DMS53 (cell line): ENCODE measurements around the gene CYP46A1.

Experiments used
- DNase-seq: peaks from one replicate; lab custom pipeline; 2025; lab: John Stamatoyannopoulos, UW

CYP46A1 gene

DNA sequence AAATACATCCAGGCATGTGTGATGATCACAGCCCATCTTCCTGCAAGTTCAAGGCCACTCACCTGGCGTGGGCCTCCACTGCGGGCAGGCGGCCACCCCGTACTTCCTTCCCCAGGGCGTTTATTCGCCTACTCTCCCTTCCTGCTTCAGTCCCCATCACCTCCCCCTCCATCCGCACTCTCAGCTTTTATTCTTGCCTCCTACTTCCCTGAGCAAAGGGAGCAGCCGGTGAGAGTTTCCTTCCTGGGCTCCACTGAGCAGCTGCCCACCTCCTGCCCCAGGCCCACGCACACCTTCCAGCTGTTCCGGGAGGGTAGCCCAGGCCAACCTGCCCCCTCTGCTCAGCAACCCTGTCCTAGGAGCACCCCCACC is 4.1 kb downstream of the CYP46A1 start:
- DNase-seq: no peak

DNA sequence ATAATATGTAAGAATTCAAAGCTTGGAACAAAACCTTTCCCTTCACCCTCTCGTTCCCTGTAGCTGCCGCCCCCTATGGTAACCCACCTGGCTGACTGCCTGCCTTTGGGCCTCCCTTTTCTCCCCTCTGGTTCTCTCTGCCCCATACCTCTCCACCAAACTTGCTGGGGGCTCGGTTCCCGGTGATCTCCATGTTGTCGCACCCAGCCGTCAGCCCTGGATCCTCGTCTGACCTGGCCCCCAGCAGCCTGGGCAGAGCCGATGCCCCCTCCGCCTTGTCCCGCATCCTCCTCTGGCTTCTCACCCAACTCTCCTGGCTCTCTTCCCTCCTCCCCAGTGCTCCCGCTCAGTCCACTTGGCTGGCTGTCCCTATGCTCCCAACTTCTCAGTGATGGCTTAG is 4.5 kb downstream of the CYP46A1 start:
- no peak for DNase-seq

DNA sequence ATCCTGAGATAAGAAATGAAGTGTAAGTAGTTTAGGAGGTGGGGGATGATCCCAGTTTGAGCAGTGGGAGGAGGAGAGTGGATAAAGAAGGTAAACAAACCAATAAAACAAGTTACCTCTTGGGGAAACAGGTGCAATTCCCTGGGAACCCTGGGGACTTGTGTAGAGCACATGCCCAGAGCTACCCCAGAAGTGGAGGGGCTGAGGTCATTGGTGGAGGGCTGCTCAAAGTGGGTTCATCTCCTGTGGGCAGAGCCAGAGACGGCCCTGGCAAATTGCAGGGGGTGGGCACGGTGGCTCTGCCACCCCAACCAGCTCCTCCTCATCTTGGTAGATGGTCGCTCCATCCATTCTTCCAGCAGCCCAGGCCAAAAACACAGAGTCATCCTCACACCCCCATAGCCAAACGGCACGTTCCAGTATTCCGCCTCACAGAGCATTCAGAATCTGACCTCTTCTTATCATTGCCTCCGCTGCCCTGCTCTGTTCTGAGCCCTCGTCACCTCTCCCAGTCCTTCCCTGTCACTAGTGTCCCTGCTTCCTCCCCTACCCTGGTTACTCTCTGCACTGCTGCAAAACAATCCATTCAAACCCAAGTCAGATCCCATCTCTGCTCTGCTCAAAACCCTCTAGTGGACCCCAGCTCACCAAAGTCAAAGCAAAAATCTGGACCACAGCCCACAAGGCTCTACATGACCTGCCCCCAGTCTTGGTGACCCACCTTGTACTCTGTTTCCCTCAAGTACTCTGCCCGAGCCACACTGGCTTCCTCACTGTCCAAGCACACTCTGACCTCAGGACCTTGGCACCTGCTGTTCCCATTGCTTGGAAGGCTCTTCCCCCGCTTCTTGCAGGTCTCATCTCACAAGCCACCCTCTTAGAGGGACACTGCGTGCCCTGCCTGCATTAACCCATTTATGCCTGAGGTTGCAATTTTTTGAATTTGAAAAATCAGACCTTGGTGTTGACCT is 5.5 kb downstream of the CYP46A1 start:
- DNase-seq: no peak

DNA sequence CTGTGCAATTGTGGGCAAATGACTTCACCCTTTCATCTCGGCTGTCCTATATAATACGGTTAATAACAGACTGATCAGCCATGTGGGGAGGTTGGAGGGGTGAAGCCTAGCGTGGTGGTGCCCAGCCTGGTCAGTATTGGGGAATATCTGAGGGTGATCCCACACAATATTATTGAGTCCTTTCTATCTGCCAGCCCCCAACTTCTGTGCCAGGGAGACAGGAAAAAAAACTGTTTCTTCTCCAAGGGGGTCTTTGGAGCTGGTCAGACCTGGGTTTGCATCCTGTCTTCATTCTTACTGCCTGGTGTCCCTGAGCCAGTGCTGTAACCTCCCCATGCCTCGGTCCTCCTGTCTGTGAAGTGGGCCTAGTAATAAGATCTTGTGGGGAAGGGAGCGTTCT is 6.5 kb downstream of the CYP46A1 start:
- no peak for DNase-seq

DNA sequence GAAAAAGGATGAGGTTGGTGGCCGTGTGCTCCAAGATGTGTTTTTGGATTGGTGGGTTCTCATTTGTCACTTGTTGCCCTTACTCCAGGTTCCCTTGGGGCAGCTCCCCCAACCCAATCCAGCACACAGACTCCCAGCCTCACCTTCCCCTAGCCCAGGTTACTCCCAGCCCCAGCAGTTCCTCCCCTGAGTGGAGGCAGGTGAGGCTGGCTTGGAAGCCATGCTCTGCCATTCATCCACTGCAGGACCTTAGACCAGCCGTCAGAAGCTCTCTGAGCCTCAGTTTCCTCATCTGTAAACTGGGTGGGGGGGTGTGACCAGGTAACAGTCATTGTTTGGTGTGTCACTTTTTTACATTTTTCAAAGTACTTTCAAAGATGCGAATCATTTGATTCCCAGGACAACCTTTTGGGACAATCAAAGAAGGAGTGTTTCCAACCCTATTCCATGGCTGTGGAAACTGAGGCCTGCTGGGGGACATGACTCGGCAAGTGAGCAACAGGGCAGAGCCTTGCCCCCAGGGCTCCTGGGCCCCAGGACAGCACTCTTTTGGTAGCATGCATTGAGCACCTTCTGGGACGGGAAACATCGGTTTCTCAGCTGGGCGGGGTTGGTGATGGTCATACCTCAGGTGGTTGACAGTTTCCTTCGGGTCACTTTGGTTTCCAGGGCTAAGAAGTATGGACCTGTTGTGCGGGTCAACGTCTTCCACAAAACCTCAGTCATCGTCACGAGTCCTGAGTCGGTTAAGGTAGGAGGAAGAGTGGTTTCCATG is 7.2 kb downstream of the CYP46A1 start:
- no peak for DNase-seq

DNA sequence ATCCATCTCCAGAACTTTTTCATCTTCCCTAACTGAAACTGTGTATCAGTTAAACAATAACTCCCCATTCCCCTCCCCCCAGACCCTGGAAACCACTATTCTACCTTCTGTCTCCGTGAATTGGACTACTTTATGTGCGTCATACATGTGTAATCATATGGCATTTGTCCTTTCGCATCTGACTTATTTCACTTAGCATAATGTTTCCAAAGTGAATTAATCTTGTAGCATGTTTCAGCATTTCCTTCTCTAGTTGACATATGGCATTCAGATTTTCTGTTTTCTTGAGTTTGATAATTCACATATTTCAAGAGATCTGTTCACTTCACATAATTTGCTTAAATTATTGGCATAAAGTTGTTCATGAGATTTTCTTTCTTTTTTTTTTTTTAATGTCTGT is 9.8 kb downstream of the CYP46A1 start:
- DNase-seq: no peak

DNA sequence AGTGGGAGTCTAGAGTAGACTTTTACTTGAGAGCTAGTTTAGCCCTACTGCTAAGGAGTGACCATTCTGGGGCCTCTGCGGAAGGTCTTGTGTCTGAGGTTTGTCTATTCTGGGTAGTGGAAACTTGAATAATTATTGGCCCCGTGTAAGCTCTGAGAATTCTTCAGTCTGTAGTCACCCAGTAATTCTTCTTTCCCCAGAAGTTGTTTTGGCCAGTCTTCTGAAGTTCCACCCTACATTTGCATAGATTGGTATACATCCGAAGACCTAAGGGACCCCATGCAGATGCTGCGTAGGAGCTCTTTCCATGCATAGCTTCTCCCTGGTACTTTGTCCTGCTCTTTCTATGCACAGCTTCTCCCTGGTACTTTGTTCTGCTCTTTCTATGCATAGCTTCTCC is 12.8 kb downstream of the CYP46A1 start:
- DNase-seq: no peak

DNA sequence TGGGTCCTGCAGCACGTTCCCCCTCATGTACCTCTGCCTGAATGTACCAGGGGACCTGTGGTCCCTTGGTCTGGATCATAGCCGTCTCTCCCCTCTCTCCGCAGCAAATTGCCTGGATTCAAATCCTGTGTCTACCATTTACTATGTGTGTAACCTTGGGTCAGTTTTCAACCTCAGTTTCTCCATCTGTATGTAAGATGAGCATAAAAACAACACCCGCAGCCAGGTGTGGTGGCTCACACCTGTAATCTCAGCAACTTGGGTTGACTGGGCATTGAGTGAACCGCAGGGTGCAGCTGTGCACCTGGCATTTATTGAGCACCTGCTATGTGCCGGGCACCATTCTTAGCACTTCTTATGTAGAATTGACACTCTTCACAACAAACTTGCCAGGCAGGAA is 14.1 kb downstream of the CYP46A1 start:
- no peak for DNase-seq

DNA sequence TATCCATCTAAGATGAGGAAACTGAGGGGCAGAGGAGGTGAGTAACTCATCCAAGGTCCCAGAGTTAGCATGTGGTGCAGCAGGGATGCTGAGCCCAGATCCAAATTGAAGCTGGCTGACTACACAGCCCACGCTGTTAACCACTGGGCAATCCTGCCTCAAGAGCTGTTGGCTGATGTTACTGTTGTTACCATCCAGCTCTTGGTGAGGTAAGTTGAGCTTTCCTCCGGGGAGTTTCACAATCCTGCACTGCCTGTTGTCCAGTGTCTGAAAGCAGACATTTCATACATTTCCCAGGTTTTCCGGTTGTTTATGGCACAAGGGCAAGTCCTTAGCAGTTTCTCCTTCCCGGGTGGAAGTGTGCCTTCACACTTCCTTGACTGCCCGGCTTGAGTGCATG is 14.5 kb downstream of the CYP46A1 start:
- DNase-seq: no peak

DNA sequence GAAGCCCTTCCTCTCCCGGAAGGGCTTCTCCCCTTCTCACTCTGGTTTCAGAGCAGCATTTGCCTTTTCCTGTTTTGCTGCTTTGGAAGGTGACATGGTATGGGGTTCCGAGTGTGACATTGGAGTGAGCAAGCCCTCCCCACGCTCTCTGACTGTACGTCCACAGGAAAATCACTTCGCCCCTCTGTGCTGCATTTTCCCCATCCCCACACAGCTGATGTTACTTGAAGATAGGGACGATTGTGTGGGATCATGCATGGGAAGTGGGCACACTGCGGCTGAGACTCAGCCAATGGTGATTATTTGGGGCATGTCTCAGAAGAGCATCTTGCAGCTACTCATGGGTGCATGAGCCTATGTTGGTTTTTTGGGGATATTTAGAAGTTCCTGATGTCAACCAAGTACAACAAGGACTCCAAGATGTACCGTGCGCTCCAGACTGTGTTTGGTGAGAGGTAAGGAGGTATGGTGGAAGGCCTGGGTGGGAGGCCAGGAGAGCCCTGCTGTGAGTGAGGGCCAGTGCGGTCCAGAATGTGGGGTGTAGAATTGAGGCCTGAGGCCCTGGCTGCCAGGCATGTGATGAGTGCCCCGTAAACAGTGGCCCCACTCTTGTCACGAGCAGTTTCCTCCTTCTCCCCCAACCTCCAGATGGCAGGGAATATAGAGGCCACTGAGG is 15.1 kb downstream of the CYP46A1 start:
- no peak for DNase-seq

DNA sequence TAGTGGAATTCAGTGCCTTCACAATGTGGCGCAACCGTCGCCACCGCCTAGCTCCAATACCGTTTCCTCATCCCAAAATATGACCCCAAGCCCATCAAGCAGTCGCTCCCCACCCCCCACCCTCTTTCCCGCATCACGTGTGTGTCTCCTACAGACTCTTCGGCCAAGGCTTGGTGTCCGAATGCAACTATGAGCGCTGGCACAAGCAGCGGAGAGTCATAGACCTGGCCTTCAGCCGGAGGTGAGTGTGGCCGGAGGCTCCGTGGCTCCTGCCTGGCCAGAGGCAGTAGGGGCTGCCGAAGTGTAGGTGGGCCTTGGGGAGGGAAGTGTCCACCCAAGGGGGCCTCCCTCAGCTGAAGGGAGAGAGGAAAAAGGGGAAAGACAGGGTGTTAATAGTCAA is 15.8 kb downstream of the CYP46A1 start:
- DNase-seq: no peak

DNA sequence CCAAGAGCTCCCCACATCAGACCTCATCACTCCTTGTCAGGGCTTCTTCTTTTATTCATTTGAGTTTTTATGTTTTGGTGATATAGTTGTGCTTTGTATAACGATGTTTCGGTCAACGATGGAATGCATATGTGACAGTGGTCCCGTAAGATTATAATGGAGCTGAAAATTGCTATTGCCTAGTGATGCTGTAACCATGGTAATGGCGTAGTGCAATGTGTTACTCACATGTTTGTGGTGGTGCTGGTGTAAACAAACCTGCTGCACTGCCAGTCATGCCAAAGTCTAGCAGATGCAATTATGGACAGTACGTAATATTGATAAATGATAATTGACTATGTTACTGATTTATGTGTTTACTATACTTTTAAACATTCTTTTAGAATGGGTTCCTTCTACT is 16.3 kb downstream of the CYP46A1 start:
- no peak for DNase-seq

DNA sequence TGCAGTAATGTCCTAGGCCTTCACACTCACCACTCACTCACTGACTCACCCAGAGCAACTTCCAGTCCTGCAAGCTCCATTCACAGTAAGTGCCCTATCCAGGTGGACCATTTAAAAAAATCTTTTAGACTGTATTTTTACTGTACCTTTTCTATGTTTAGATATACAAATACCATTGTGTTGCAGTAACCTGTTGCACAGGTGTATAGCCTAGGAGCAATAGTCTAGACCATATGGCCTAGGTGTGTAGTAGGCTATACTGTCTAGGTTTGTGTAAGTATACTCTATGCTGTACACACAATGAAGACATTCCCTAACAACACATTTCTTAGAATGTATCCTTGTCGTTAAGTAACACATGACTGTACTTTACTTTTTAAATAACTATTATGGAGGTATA is 17.2 kb downstream of the CYP46A1 start:
- no peak for DNase-seq

DNA sequence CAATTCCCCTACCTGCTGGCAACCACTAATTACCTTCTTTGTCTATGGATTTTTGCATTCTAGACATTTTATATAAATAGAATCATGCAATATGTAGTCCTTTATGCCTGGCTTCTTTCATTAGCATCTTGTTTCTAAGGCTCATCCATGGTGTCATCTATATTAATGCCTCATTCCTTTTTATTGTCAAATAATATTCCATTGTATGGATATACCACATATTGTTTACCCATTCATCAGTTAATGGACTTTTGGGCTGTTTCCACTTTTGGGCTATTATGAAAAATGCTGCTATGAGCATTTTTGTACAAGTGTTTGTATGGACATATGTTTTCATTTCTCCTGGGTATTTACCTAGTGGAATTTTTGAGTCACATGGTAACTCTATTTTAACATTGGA is 18.0 kb downstream of the CYP46A1 start:
- DNase-seq: no peak

DNA sequence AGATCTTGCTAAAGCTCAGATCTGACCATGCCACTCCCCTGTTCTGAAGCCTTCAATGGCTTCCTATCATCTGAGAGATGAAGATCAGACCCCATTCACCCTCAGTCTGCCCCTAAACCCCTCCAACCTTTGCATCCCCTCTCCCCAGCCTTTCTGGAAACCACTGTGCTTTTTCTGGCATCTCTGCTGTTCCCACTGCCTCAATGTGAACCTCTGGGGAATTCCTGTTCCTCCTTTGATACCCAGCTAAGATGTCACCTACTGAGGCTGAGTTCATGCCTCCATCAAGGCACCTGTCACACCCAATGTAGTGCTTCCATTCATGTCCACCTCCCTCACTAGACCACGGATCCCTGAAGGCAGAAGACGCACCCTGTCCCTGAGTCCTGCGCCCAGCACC is 19.3 kb downstream of the CYP46A1 start:
- no peak for DNase-seq

DNA sequence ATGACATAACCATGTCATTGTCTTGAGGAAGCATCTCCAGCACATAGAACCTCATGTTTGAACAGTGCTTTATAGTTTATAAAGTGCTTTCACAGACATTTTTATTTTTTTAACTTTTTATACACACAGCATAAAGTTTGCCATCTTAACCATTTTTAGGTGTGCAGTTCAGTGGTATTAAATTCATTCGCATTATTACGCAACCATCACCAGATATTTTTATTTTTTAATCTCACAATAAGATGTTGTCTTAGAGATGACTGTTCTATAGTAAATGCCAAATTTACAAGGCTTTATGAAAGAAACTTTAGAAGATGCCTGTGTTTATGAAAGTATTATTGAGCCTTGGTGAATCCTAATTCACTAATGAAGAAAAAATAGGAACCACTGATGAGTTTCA is 19.9 kb downstream of the CYP46A1 start:
- no peak for DNase-seq

DNA sequence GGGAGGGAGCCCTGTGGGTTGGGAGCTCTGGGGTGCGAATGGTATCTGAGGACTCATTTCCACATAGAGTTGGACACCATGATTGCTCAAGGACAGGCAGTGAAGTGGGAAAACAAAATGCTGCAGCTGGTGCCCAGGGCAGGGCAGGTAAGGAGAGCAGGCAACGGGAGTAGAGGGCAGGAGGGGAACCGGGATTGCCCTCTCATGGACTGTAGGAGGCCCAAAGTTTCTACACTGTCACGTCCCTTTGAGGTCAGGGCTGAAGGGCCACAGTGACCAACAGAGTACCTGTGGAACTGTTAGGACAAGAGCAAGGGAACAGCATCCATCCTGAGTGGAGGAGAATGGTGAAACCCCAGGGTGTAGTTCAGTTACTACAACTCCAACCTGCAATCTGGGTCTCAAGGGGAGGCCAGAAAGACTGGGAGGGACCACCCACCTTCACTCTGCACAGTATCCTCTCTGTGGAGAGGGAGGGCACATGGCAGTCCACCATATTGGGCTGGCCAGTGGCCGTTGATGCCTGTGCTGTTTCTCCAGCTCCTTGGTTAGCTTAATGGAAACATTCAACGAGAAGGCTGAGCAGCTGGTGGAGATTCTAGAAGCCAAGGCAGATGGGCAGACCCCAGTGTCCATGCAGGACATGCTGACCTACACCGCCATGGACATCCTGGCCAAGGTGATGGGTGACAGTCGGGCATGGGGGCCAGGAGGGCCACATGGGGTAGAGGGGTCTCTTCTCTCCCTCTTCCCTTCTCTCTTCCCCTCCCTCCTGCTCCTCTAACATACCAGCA is 22.2 kb downstream of the CYP46A1 start:
- DNase-seq: no peak

DNA sequence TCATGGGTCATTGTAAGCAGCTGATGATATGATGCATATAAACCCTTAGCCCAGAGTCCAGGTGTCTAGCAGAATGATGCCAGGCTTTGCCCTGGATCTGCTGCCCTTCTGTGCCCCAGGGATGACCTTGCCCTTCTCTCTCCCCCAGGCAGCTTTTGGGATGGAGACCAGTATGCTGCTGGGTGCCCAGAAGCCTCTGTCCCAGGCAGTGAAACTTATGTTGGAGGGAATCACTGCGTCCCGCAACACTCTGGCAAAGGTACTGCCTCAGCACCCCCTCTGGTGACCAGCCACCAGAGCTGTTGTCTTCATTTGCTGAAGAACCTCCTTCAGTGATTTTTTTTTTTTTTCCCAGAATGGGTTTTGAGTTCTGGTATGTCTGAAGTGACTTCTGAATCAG is 23.3 kb downstream of the CYP46A1 start:
- no peak for DNase-seq

DNA sequence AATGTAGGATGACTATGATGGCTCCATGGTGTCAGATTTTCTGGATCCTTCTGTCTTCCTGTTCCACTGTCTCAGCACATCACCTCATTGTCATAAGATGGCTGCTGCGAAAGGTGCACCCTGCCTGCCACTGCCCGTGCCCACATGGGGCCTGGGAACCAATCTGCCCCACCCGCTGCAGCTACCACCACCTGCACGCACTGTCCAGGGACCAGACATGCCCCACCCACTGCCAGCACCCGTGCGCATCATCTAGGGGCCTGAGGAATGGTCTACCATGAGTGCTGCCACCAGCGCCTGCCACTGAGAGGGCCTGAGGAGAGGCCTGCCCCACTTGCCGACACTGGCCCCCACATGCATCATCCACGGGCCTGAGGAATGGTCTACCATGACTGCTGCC is 23.8 kb downstream of the CYP46A1 start:
- DNase-seq: no peak

DNA sequence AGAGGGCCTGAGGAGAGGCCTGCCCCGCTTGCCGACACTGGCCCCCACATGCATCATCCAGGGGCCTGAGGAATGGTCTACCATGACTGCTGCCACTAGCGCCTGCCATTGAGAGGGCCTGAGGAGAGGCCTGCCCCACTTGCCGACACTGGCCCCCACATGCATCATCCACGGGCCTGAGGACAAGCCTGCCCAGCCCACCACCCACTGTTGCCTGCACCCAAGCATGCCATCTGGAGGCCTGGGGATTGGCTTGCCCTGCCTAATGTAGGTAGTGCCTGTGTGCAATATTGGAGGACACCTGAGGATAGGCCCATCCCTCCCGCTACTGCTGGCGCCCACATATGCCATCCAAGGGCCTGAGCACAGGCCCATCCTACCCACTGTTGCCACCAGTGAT is 24.4 kb downstream of the CYP46A1 start:
- DNase-seq: no peak

DNA sequence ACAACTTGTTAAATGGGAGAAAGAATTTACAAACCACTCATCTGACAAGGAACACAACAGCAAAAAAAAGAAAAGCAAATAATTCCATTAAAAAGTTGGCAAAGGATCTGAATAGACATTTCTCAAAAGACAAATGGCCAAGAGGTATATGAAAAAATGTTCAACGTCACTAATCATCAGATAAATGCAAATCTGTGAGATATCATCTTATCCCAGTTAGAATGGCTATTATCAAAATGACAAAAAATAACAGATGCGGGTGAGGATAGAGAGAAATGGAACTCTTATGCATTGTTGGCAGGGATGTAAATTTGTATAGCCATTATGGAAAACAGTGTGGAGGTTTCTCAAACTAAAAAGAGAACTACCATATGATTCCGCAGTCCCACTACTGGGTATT is 29.9 kb downstream of the CYP46A1 start:
- DNase-seq: no peak
